HEK293 (cell line): ENCODE results near the gene PID1.

Source experiments
- BCL11A ChIP-seq: fragments of 450-650 bp; formaldehyde crosslinking; IDR thresholded peaks from 2 replicates; pipeline ENCODE4 v1.5.1; 2016; ENCODE audit warnings: low read depth, missing biosample characterization, missing genetic modification characterization
- CTCF ChIP-seq: fragments of 450-650 bp; formaldehyde crosslinking; IDR thresholded peaks from 2 replicates; pipeline ENCODE4 v1.5.1; 2016; ENCODE audit warnings: missing biosample characterization, missing genetic modification characterization
- ZNF148 ChIP-seq: fragments of 450-650 bp; formaldehyde crosslinking; IDR thresholded peaks from 2 replicates; pipeline ENCODE4 v1.5.0; 2017; ENCODE audit warnings: missing biosample characterization, missing genetic modification characterization, borderline replicate concordance

- TF ChIP-seq CTCF: no peak
- no peak for TF ChIP-seq ZNF148
- no peak for TF ChIP-seq BCL11A (tag by site-specific recombination)
Measured at GRCh38 chr2:229199267-229199666, 71.8 kb downstream of the PID1 start.
